AG20443 (cell line): Measurements from ENCODE around the gene LMO2.

Experiments used
- DNase-seq: peaks from one replicate; pipeline ENCODE4 v3.0.0; 2012; ENCODE audit warnings: low spot score, mixed read lengths

Gene LMO2

DNA sequence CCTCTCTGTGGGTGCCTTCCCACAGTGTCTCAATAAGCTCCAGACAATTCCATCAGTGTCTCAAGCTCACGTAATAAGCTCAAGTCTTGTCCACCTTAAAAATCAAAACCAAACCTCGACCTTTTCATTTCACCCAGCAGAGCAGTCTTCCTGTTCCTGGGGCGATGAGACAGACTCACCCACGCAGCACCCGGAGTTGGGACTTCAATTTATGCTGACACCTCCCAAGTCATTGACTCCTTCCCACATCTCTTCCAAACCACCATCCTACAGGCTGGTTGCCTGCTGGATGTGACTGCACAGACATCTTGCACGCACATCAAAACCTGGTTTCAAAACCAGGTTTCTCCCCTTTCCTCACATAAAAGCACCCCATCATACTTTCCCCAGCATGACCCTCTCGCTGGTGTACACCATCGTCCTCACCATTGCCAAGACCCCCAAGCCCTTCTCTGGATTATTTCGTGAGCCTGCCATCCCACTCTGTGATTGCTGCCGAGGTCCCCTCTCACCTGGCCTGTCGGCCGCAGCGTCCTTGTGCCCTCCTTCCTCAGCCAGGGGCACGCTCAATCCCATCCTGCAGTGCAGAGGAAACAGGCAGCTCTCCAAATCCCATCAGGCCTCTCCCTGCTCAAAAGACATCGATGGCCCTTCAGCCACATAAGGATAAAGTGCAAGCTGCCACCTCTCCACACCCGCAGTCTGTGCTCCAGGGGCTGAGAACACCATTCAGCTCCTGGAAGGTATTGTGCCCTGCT lies 72.4 kb downstream of the LMO2 start:
- DNase-seq, result no peak
